ENCODE measurements around the gene PGS1. TPM values are rescaled to one million over a fixed set of nuclear protein-coding genes. Genes with fewer than 3 reads are reported as not detected.

The PGS1 gene
- total and polyA plus RNA-seq, 2 donors from 2014 or later = 15.6 to 65.4 TPM

GRCh38 chr17:78341559-78342448 lies 36.6 kb upstream of the PGS1 start:
- FAIRE-seq = no peak
- Histone ChIP-seq H3K4me3 (ENCODE audit: low read length in 3 of 3) (no peak overlapping the region), H3K36me3 (ENCODE audit: control insufficient read depth in 2 of 3, insufficient read depth in 3 of 3, low read length in 3 of 3) (no peaks in the 10 kb centered on the region), H3K9me3 (ENCODE audit: control insufficient read depth in 2 of 3, insufficient read depth in 1 of 3, low read length in 3 of 3) (no peaks in the 10 kb centered on the region), H3K27ac (ENCODE audit: low read depth in 2 of 2, low read length in 2 of 2) (peak overlapping the region; percentile 67 to 76), H3K9ac (ENCODE audit: low read length in 3 of 3) (no peak overlapping the region), H3K4me1 (ENCODE audit: control insufficient read depth in 2 of 3, insufficient read depth in 2 of 3, low read depth in 1 of 3, low read length in 3 of 3) (peaks cover 0 to 18% (median 0%) of the 10 kb centered on the region in 3 donors), H3K27me3 (ENCODE audit: control insufficient read depth, insufficient read depth, low read length) (no peaks in the 10 kb centered on the region)
- intact Hi-C loops (cut with DNase I) = no loop called here
- peak; percentile 84 to 96 (median 89) for DNase-seq
- no peak for TF ChIP-seq CTCF (IDR thresholded peaks at IDR 0.05; ENCODE audit: borderline replicate concordance, extremely low read depth, insufficient read depth)

GRCh38 chr17:78342449-78343186 lies 35.8 kb upstream of the PGS1 start:
- H3K4me3 ChIP-seq (ENCODE audit: low read length in 3 of 3) = peak overlapping the region in 1 of 3 donors; percentile 17
- intact Hi-C loops (cut with DNase I) = no loop called here
- FAIRE-seq = no peak
- DNase-seq = peak in 3 of 5 donors; percentile 11 to 91 (median 67)
- H3K9ac ChIP-seq (ENCODE audit: low read length in 3 of 3) = peak overlapping the region in 1 of 3 donors; percentile 15
- TF ChIP-seq CTCF (IDR thresholded peaks at IDR 0.05; ENCODE audit: borderline replicate concordance, extremely low read depth, insufficient read depth) = no peak
- no peaks in the 10 kb centered on the region for H3K27me3 ChIP-seq (ENCODE audit: control insufficient read depth, insufficient read depth, low read length)
- peak overlapping the region; percentile 67 to 76 for H3K27ac ChIP-seq (ENCODE audit: low read depth in 2 of 2, low read length in 2 of 2)
- H3K9me3 ChIP-seq (ENCODE audit: control insufficient read depth in 2 of 3, insufficient read depth in 1 of 3, low read length in 3 of 3) = no peaks in the 10 kb centered on the region
- peaks cover 0 to 19% (median 0%) of the 10 kb centered on the region in 3 donors for H3K4me1 ChIP-seq (ENCODE audit: control insufficient read depth in 2 of 3, insufficient read depth in 2 of 3, low read depth in 1 of 3, low read length in 3 of 3)
- H3K36me3 ChIP-seq (ENCODE audit: control insufficient read depth in 2 of 3, insufficient read depth in 3 of 3, low read length in 3 of 3) = no peaks in the 10 kb centered on the region

GRCh38 chr17:78343187-78343542 lies 35.3 kb upstream of the PGS1 start:
- Histone ChIP-seq H3K27me3 (ENCODE audit: control insufficient read depth, insufficient read depth, low read length) (no peaks in the 10 kb centered on the region), H3K4me1 (ENCODE audit: control insufficient read depth in 2 of 3, insufficient read depth in 2 of 3, low read depth in 1 of 3, low read length in 3 of 3) (peaks cover 0 to 19% (median 0%) of the 10 kb centered on the region in 3 donors), H3K4me3 (ENCODE audit: low read length in 3 of 3) (no peak overlapping the region), H3K9me3 (ENCODE audit: control insufficient read depth in 2 of 3, insufficient read depth in 1 of 3, low read length in 3 of 3) (no peaks in the 10 kb centered on the region), H3K36me3 (ENCODE audit: control insufficient read depth in 2 of 3, insufficient read depth in 3 of 3, low read length in 3 of 3) (no peaks in the 10 kb centered on the region), H3K27ac (ENCODE audit: low read depth in 2 of 2, low read length in 2 of 2) (peak overlapping the region; percentile 32 to 57), H3K9ac (ENCODE audit: low read length in 3 of 3) (peak overlapping the region in 1 of 3 donors; percentile 15)
- intact Hi-C loops (cut with DNase I) = no loop called here
- FAIRE-seq = no peak
- peak in 3 of 5 donors; percentile 41 to 92 (median 82) for DNase-seq
- no peak for TF ChIP-seq CTCF (IDR thresholded peaks at IDR 0.05; ENCODE audit: borderline replicate concordance, extremely low read depth, insufficient read depth)

Measured in kidney (tissue), 14 donors.